A549 (cell line): ENCODE data around the gene GIGYF1. TPM values are rescaled to one million over a fixed set of nuclear protein-coding genes. Genes with fewer than 3 reads are reported as not detected.

ENCODE experiments used
- BCL3 ChIP-seq: fragments of >200 bp; sonication (Bioruptor Twin); formaldehyde crosslinking; IDR thresholded peaks from 3 replicates; pipeline ENCODE4 v1.6.1; 2016
- CBX8 ChIP-seq: fragments of 200-600 bp; sonication (generic); IDR thresholded peaks from 2 replicates; pipeline ENCODE4 v1.6.1; 2016
- CEBPB ChIP-seq, 2 experiments: fragments of >200 bp in 1 of 2; sonication (Bioruptor Twin) in 1 of 2; formaldehyde crosslinking in 1 of 2; IDR thresholded peaks; 2 replicates each; pipeline ENCODE4 v1.6.1; 2012 to 2016
- CTCF ChIP-seq: fragments of >200 bp; sonication (Bioruptor Twin); formaldehyde crosslinking; IDR thresholded peaks from 3 replicates; pipeline ENCODE4 v1.5.1; 2016
- E2F6 ChIP-seq: IDR thresholded peaks from 2 replicates; pipeline ENCODE4 v1.6.1; 2012; ENCODE audit warnings: low read depth, borderline replicate concordance
- EHMT2 ChIP-seq: fragments of 200-600 bp; sonication (generic); IDR thresholded peaks from 2 replicates; pipeline ENCODE4 v1.6.1; 2016; ENCODE audit warnings: antibody characterized with exemption, low read depth, mild to moderate bottlenecking, moderate library complexity
- ELK1 ChIP-seq: fragments of 150-350 bp; IDR thresholded peaks from 2 replicates; pipeline ENCODE4 v1.6.1; 2014; ENCODE audit warnings: low read depth, mild to moderate bottlenecking, low read length
- EP300 ChIP-seq, 2 experiments: fragments of >200 bp; sonication (Bioruptor Twin); formaldehyde crosslinking; IDR thresholded peaks; 2 replicates in 1 of 2; 3 replicates in 1 of 2; pipeline ENCODE4 v1.6.1; 2016 to 2017
- ESRRA ChIP-seq: fragments of 150-350 bp; IDR thresholded peaks from 2 replicates; pipeline ENCODE4 v1.6.1; 2014; ENCODE audit warnings: mild to moderate bottlenecking, low read length, borderline replicate concordance
- FOSB ChIP-seq: fragments of 250-450 bp; sonication (Bioruptor Pico); IDR thresholded peaks from 2 replicates; pipeline ENCODE4 v1.5.0; 2020; ENCODE audit warnings: mild to moderate bottlenecking, moderate library complexity
- FOSL2 ChIP-seq, 2 experiments: fragments of 450-650 bp in 1 of 2; fragments of >200 bp in 1 of 2; sonication (Bioruptor Twin) in 1 of 2; formaldehyde crosslinking; IDR thresholded peaks; 2 replicates each; pipeline versions ENCODE4 v1.5.0 to v1.6.1; 2016 to 2020; ENCODE audit warnings: mild to moderate bottlenecking in 1 of 2, moderate library complexity in 1 of 2
- GATA3 ChIP-seq: IDR thresholded peaks from 2 replicates; pipeline ENCODE4 v1.6.1; 2012; ENCODE audit warnings: borderline replicate concordance
- HDAC2 ChIP-seq: fragments of 200-600 bp; sonication (generic); IDR thresholded peaks from 2 replicates; pipeline ENCODE4 v1.6.1; 2016
- HEYL ChIP-seq: fragments of 250-450 bp; sonication (Bioruptor Pico); IDR thresholded peaks from 2 replicates; pipeline ENCODE4 v1.8.0; 2021; ENCODE audit warnings: mild to moderate bottlenecking, moderate library complexity
- HMGXB4 ChIP-seq: fragments of 250-450 bp; sonication (Bioruptor Pico); IDR thresholded peaks from 2 replicates; pipeline ENCODE4 v1.5.0; 2021; ENCODE audit warnings: mild to moderate bottlenecking, moderate library complexity, borderline replicate concordance
- HOXA7 ChIP-seq: fragments of 250-450 bp; sonication (Bioruptor Pico); IDR thresholded peaks from 2 replicates; pipeline ENCODE4 v1.5.0; 2020; ENCODE audit warnings: mild to moderate bottlenecking, moderate library complexity
- HOXB5 ChIP-seq: fragments of 250-450 bp; sonication (Bioruptor Pico); IDR thresholded peaks from 2 replicates; pipeline ENCODE4 v1.5.0; 2020; ENCODE audit warnings: mild to moderate bottlenecking, moderate library complexity
- JUN ChIP-seq, 2 experiments: fragments of >200 bp; sonication (Bioruptor Twin); formaldehyde crosslinking; IDR thresholded peaks; 2 replicates in 1 of 2; 3 replicates in 1 of 2; pipeline ENCODE4 v1.6.1; 2016 to 2017
- KDM1A ChIP-seq: fragments of 200-600 bp; sonication (generic); IDR thresholded peaks from 2 replicates; pipeline ENCODE4 v1.6.1; 2016; ENCODE audit warnings: low read depth, mild to moderate bottlenecking
- MAFK ChIP-seq: fragments of 450-650 bp; IDR thresholded peaks from 2 replicates; pipeline ENCODE4 v1.6.1; 2014; ENCODE audit not compliant: partially characterized antibody
- MAX ChIP-seq: IDR thresholded peaks from 2 replicates; pipeline ENCODE4 v1.6.1; 2012
- MAZ ChIP-seq: fragments of 150-350 bp; IDR thresholded peaks from 2 replicates; pipeline ENCODE4 v1.6.1; 2014; ENCODE audit warnings: antibody characterized with exemption, low read depth, low read length, borderline replicate concordance
- NFE2L2 ChIP-seq: fragments of 150-350 bp; conservative IDR thresholded peaks from 2 replicates; pipeline ENCODE4 v1.6.1; 2014; ENCODE audit warnings: low read length
- NPAS2 ChIP-seq: fragments of 250-450 bp; sonication (Bioruptor Pico); IDR thresholded peaks from 2 replicates; pipeline ENCODE4 v1.8.0; 2022; ENCODE audit warnings: mild to moderate bottlenecking, moderate library complexity, borderline replicate concordance
- NR3C1 ChIP-seq: fragments of >200 bp; sonication (Bioruptor Twin); formaldehyde crosslinking; IDR thresholded peaks from 3 replicates; pipeline ENCODE4 v1.6.1; 2017
- PHF8 ChIP-seq: fragments of 200-600 bp; sonication (generic); IDR thresholded peaks from 2 replicates; pipeline ENCODE4 v1.6.1; 2016; ENCODE audit warnings: low read depth, mild to moderate bottlenecking, antibody characterized with exemption, moderate library complexity, borderline replicate concordance
- POLR2A ChIP-seq: IDR thresholded peaks from 2 replicates; pipeline ENCODE4 v1.6.1; 2012; ENCODE audit warnings: mild to moderate bottlenecking, low read length
- POLR2AphosphoS2 ChIP-seq: conservative IDR thresholded peaks from 2 replicates; pipeline ENCODE4 v1.6.1; 2012; ENCODE audit warnings: low read length, improper control_type of control experiment, inconsistent platforms
- RAD21 ChIP-seq, 2 experiments: fragments of >200 bp in 1 of 2; sonication (Bioruptor Twin) in 1 of 2; formaldehyde crosslinking in 1 of 2; IDR thresholded peaks in 1 of 2; conservative IDR thresholded peaks in 1 of 2; 2 replicates in 1 of 2; 3 replicates in 1 of 2; pipeline ENCODE4 v1.6.1; 2012 to 2018; ENCODE audit warnings: inconsistent platforms in 1 of 2
- RCOR1 ChIP-seq: fragments of 150-350 bp; IDR thresholded peaks from 2 replicates; pipeline ENCODE4 v1.6.1; 2014; ENCODE audit warnings: antibody characterized with exemption, low read length, low read depth
- RNF2 ChIP-seq: fragments of 200-600 bp; sonication (generic); IDR thresholded peaks from 2 replicates; pipeline ENCODE4 v1.6.1; 2016; ENCODE audit warnings: low read depth, mild to moderate bottlenecking, antibody characterized with exemption, moderate library complexity, borderline replicate concordance
- SMC3 ChIP-seq: fragments of >200 bp; sonication (Bioruptor Twin); formaldehyde crosslinking; IDR thresholded peaks from 3 replicates; pipeline ENCODE4 v1.6.1; 2018; ENCODE audit warnings: inconsistent platforms
- TFCP2L1 ChIP-seq: fragments of 250-450 bp; sonication (Bioruptor Pico); IDR thresholded peaks from 2 replicates; pipeline ENCODE4 v1.5.0; 2021; ENCODE audit warnings: mild to moderate bottlenecking
- ZFP36 ChIP-seq: fragments of 450-650 bp; IDR thresholded peaks from 2 replicates; pipeline ENCODE4 v1.6.1; 2014; ENCODE audit warnings: borderline replicate concordance; ENCODE audit not compliant: partially characterized antibody
- ZSCAN20 ChIP-seq: fragments of 250-450 bp; sonication (Bioruptor Pico); IDR thresholded peaks from 2 replicates; pipeline ENCODE4 v1.8.0; 2022; ENCODE audit warnings: mild to moderate bottlenecking, moderate library complexity
- polyA plus RNA-seq, 4 experiments: library from polyadenylated mRNA; depleted of rRNA in 3 of 4; stranded (reverse); fragments of >200 nt; fragmentation: RNase III in 1 of 4; extraction: RNeasy Plus Mini Kit Qiagen cat#74134 plus additional on column Dnase treatment in 1 of 4; gene quantifications; 2 replicates in 3 of 4; 3 replicates in 1 of 4; pipeline ENCODE4 v1.2.3, GENCODE V29; 2011 to 2017
- TF ChIP-seq, protein P1 (sequence below): fragments of 450-650 bp; IDR thresholded peaks from 2 replicates; pipeline ENCODE4 v1.6.1; 2014; ENCODE audit warnings: antibody characterized with exemption

Gene GIGYF1
- polyA plus RNA-seq, 2 of the 4 experiments (the other 2 are of a cell fraction) = 5.1 to 18.9 TPM

GRCh38 chr7:100673302-100673941, 20.6 kb downstream of the GIGYF1 start, which contains the start of gene GNB2 (continued):
- TF ChIP-seq E2F6 (peak; percentile 45; the same call in 1 of the 2 replicates), ELK1 (no peak), ZSCAN20 (no peak), MAZ (no peak), RNF2 (no peak), JUN (IDR thresholded peaks at IDR 0.05) (peak; percentile 65 to 94), NR3C1 (no peak), RAD21 (conservative IDR thresholded peaks at IDR 0.05 in 1 of 2, IDR thresholded peaks at IDR 0.05 in 1 of 2) (no peak), ZFP36 (no peak), POLR2A (peak; percentile 26), NFE2L2 (no peak), ESRRA (0 out of 2 replicates have a peak, but pooled peaks have one; percentile 40), CBX8 (no peak), GATA3 (peak; percentile 80), HDAC2 (no peak), PHF8 (no peak; the same call in 1 of the 2 replicates), TFCP2L1 (CRISPR knock-in tag) (0 out of 2 replicates have a peak, but pooled peaks have one; percentile 50), MAX (peak; percentile 73), EP300 (IDR thresholded peaks at IDR 0.05) (peak in 1 of 2 experiments; percentile 19; a peak in 1 of 5 replicates), BCL3 (peak; percentile 64; the same call in 1 of the 3 replicates), NPAS2 (no peak), HOXB5 (CRISPR knock-in tag) (peak; percentile 22), EHMT2 (no peak), RCOR1 (no peak), MAFK (no peak), HOXA7 (no peak), KDM1A (no peak), FOSL2 (IDR thresholded peaks at IDR 0.05) (no peak), FOSL2 (CRISPR knock-in tag; IDR thresholded peaks at IDR 0.05) (peak; percentile 61; the same call in 1 of the 2 replicates), HEYL (CRISPR knock-in tag) (no peak), POLR2AphosphoS2 (no peak), CTCF (no peak), SMC3 (no peak), FOSB (CRISPR knock-in tag) (no peak), HMGXB4 (CRISPR knock-in tag) (no peak; the same call in 1 of the 2 replicates), CEBPB (IDR thresholded peaks at IDR 0.05) (no peak)
- TF ChIP-seq, protein P1, sequence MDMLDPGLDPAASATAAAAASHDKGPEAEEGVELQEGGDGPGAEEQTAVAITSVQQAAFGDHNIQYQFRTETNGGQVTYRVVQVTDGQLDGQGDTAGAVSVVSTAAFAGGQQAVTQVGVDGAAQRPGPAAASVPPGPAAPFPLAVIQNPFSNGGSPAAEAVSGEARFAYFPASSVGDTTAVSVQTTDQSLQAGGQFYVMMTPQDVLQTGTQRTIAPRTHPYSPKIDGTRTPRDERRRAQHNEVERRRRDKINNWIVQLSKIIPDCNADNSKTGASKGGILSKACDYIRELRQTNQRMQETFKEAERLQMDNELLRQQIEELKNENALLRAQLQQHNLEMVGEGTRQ = peak; percentile 98
